GM19035 (cell line): ENCODE results near the gene SLC38A4.

Experiments
- ATAC-seq: cut with Tn5 transposase; IDR thresholded peaks from one replicate; pipeline ENCODE4 v1.9.1; 2021; ENCODE audit not compliant: unreplicated experiment

Gene SLC38A4

GRCh38 chr12:46815809-46816208 is 10.0 kb downstream of the SLC38A4 start:
- ATAC-seq = no peak

- no peak for ATAC-seq
Measured at GRCh38 chr12:46814143-46814542, 11.7 kb downstream of the SLC38A4 start.

DNA sequence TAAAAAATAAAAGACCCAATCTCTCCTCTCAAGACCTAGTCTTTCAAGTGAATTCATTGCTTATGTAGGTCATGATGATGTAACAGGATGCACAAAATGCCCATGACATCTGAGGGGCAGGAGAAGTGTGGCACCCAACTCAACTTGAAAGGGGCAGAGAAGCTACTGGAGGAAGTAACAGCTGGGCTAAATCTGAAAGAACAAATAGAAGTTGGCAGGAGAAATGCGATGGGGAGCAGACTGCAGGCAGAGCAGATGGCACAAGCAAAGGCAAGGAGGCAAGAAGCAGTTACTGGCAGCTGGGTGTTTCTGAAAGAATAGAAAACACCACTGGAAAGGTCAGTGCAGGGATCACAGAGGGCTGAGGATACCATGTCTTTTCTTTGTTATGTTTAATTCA is 14.6 kb downstream of the SLC38A4 start:
- ATAC-seq = no peak

- ATAC-seq = no peak
Measured at GRCh38 chr12:46808955-46809697, 16.7 kb downstream of the SLC38A4 start.

DNA sequence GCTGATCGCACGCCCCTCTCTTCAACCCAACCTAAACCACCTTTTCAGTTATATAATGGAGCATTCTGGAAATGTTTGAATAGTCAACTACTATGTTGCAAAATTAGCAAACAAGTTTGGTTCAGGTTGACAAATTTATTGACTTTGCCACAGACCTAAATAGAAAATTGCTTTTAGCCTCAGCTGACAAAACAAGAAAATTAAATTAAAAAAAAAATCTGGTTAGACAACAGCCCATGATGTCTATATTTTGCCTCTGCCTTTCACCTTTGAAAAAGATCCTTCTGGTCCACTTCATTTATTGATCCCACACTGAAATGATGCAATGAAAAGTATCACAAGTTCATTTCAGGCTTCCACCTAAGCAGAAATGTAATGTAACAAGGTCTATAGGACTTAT is 17.5 kb downstream of the SLC38A4 start:
- ATAC-seq = no peak

DNA sequence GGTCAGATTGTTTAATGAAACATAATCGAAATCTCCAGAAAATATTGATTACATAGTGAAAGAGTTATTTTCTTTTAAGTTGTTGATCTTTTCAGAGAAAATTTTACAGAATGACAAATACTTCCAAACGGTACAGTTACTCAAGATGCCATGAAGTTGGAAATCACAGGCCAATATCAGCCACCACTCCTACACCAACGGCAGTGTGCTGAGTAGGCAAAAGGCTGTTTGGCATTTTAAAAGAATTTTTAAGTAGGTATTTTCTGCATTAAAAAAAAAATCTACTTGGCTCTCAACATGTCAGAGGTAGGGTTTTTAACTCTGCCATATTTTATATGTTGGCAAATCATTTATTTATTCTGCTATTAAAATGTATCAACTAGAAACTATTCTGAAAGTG is 21.7 kb downstream of the SLC38A4 start:
- ATAC-seq = no peak

GRCh38 chr12:46803517-46803916 is 22.3 kb downstream of the SLC38A4 start:
- no peak for ATAC-seq

GRCh38 chr12:46801293-46801692 is 24.5 kb downstream of the SLC38A4 start:
- ATAC-seq = no peak

- ATAC-seq = no peak
Measured at GRCh38 chr12:46800160-46800559, 25.6 kb downstream of the SLC38A4 start.

GRCh38 chr12:46798648-46799047 is 27.1 kb downstream of the SLC38A4 start:
- ATAC-seq = no peak

DNA sequence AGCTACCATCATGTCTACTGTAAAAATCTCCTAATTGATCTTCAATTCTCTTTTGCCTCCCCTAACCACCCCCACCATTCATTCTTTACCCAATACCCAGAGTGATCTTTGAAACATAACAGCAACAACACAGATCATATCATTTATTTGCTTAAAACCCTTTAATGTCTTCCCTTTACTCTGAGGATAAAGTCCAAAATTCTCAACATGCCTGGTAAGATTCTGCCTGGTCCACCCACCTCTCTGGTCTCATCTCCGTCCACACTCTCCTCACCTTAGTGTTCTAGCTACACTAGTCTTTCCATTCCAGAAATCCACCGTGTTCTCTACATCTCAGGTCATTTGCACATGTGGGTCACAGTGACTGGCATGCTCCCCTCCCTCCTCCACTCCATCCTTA is 27.7 kb downstream of the SLC38A4 start:
- ATAC-seq = no peak

DNA sequence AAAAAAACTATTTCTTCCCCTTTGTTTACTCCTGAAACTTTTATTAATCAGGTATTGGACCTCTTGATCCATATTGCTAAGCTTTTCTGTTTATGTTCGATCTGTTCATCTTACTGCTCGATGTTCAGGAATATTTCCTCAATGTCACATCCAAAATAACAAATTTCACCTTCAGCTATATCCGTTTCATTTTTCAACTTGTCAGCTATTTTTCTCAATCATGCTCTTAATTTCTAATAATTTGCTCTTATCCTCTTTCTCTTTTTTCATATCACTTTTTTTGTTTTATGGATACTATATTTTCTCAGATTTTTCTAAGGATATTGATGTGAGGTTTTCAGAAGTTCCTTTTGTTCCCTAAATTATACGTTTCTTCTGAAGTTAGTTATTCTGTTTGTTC is 29.8 kb downstream of the SLC38A4 start:
- no peak for ATAC-seq

GRCh38 chr12:46794593-46795190 is 31.1 kb downstream of the SLC38A4 start:
- ATAC-seq = peak; percentile 66

- ATAC-seq = no peak
Measured at GRCh38 chr12:46792925-46793324, 32.9 kb downstream of the SLC38A4 start.

DNA sequence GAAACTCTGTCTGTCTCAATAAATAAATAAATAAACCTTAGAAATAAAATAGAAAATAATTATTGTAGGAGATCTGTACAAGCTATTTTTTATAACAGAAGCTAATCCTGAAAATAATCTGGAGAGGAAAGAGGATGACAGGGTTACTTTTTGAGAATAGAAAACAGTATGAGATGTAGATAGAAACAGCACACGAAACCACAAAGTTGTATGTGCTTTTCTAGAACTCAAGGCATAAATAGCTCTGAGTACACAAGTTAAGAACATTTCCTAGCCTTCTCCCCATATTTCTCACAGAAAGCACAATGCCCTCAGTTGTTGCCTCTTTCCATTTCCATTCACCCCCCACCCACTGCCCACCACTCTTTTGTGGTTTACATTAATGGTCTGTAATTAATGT is 35.7 kb downstream of the SLC38A4 start:
- ATAC-seq = no peak

- no peak for ATAC-seq
Measured at GRCh38 chr12:46788072-46788887, 37.5 kb downstream of the SLC38A4 start.

GRCh38 chr12:46787496-46788055 is 38.2 kb downstream of the SLC38A4 start:
- no peak for ATAC-seq

DNA sequence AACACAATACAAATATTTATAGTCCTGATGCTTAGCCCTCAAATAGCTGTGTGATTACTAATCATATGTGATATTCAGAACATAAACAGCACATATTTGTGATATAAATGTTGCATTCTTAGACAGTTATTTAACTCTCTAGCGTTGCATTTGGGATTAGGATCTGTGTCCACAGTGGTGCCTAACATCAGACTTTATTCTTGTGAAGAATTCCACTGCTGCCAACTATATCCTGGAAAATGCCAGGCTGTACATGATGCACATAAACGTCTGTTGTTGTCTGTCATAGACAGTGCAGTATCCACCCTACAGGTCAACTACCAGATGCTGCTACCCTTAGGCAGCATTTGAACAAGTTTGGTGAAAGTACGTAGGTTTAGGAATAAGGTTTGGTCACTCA is 39.0 kb downstream of the SLC38A4 start:
- ATAC-seq = no peak

DNA sequence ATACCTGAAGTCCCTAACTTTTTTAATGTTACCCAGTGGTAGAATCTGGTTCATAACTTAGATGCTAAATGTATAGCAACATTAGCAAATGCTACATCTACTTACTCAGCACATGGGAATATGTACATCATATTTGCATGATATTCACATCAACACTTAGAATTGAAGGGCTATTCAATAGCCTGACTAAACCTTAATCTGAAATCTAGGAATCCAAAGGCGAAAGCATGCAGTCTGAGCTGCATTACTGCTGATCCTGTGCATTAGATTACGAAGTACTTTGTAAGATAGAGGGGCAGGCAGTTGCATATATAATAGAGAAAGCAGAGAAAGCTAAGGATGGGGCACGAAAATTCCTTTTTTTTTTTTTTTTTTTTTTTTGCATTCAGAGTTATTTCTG is 40.4 kb downstream of the SLC38A4 start:
- ATAC-seq = no peak

- ATAC-seq = no peak
Measured at GRCh38 chr12:46783871-46784270, 41.9 kb downstream of the SLC38A4 start.

DNA sequence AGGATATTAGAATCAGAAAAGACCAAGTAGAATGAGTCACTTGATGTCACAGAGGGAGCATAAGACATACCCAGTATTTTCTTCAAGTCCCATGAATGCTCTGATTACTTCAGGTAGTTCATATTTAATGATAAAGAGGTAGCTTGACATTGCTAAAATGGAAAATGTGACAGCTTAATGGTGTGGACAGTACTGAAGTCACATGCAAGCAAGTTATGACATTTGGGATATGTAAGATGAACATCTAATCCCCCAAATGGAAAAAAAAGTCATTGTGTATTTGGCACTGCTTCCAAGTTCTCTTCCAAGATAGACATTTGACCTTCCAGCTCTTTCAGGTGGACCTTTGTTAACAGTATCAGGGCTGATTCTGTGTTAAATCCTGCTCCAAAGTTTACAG is 45.9 kb downstream of the SLC38A4 start:
- ATAC-seq = no peak

- ATAC-seq = no peak
Measured at GRCh38 chr12:46779063-46779462, 46.7 kb downstream of the SLC38A4 start.
